HFFc6 (cell line): Measurements from ENCODE around the gene ZBTB5. TPM values are rescaled to one million over a fixed set of nuclear protein-coding genes. Genes with fewer than 3 reads are reported as not detected.
A peak's percentile ranks its signal among the peaks of the same experiment; 100 is the strongest.

ENCODE experiments used
- DNase-seq: peaks from one replicate; pipeline ENCODE4 v3.0.0-alpha.2; 2018
- H3K27ac Mint-ChIP-seq: 2 replicates; pipeline ENCODE4 v1.8.0; 2020; ENCODE audit warnings: mild to moderate bottlenecking, mixed read lengths
- H3K27me3 Mint-ChIP-seq: 2 replicates; pipeline ENCODE4 v1.8.0; 2021; ENCODE audit warnings: mild to moderate bottlenecking, moderate library complexity, mixed read lengths; ENCODE audit not compliant: insufficient read depth
- H3K36me3 Mint-ChIP-seq: 2 replicates; pipeline ENCODE4 v1.8.0; 2021; ENCODE audit warnings: low read depth, mixed read lengths
- H3K4me1 Mint-ChIP-seq: 2 replicates; pipeline ENCODE4 v1.8.0; 2020; ENCODE audit warnings: low read depth, mixed read lengths
- H3K4me3 Mint-ChIP-seq: 2 replicates; pipeline ENCODE4 v1.8.0; 2020; ENCODE audit warnings: mild to moderate bottlenecking, moderate library complexity, mixed read lengths
- H3K9me3 Mint-ChIP-seq: 2 replicates; pipeline ENCODE4 v1.8.0; 2020; ENCODE audit warnings: mild to moderate bottlenecking, mixed read lengths
- CTCF ChIP-seq: fragments of 200-600 bp; sonication (generic); IDR thresholded peaks from 2 replicates; pipeline ENCODE4 v1.5.0; 2021; ENCODE audit warnings: antibody characterized with exemption, mild to moderate bottlenecking
- total RNA-seq, 6 experiments: library from RNA; stranded (reverse); fragmentation: NEBNext Ultra II Directional; extraction: Animal tissue kit (Norgen Biotek cat#: 25700); gene quantifications; 2 replicates in 1 of 6; 3 replicates in 5 of 6; pipeline ENCODE4 v1.2.3, GENCODE V29; 2021

ZBTB5 gene
- total RNA-seq, 6 experiments from 2014 or later: 4.6 to 5.9 (median 5.3) TPM

GRCh38 chr9:37421914-37422288, 43.3 kb downstream of the ZBTB5 start:
- peaks cover 7% of the 10 kb centered on the region; the same call in 1 of the 2 replicates for H3K36me3 Mint-ChIP-seq
- no peak for DNase-seq
- H3K27me3 Mint-ChIP-seq: no peaks in the 10 kb centered on the region
- no peak for TF ChIP-seq CTCF
- H3K27ac Mint-ChIP-seq: peak overlapping the region; percentile 91
- peak overlapping the region; percentile 92 for H3K4me3 Mint-ChIP-seq
- H3K4me1 Mint-ChIP-seq: peaks cover 16% of the 10 kb centered on the region
- no peaks in the 10 kb centered on the region for H3K9me3 Mint-ChIP-seq

- H3K36me3 Mint-ChIP-seq: no peaks in the 10 kb centered on the region
- TF ChIP-seq CTCF: no peak
- H3K4me3 Mint-ChIP-seq: no peak overlapping the region
- no peaks in the 10 kb centered on the region for H3K9me3 Mint-ChIP-seq
- no peak overlapping the region for H3K27ac Mint-ChIP-seq
- no peak for DNase-seq
- peaks cover 18% of the 10 kb centered on the region for H3K4me1 Mint-ChIP-seq
- no peaks in the 10 kb centered on the region for H3K27me3 Mint-ChIP-seq
These were observed 44.7 kb downstream of the ZBTB5 start for GRCh38 chr9:37420271-37421215.

- Mint-ChIP-seq H3K36me3 (no peaks in the 10 kb centered on the region), H3K4me3 (no peak overlapping the region), H3K9me3 (no peaks in the 10 kb centered on the region), H3K27me3 (no peaks in the 10 kb centered on the region), H3K27ac (no peak overlapping the region), H3K4me1 (peaks cover 28% of the 10 kb centered on the region)
- no peak for TF ChIP-seq CTCF
- no peak for DNase-seq
These were observed 46.0 kb downstream of the ZBTB5 start for GRCh38 chr9:37419204-37419603.

- no peak for DNase-seq
- no peak for TF ChIP-seq CTCF
- Mint-ChIP-seq H3K4me1 (peaks cover 29% of the 10 kb centered on the region), H3K27me3 (no peaks in the 10 kb centered on the region), H3K9me3 (no peaks in the 10 kb centered on the region), H3K4me3 (no peak overlapping the region), H3K27ac (no peak overlapping the region), H3K36me3 (no peaks in the 10 kb centered on the region)
These were observed 47.2 kb downstream of the ZBTB5 start for GRCh38 chr9:37417857-37418618.

GRCh38 chr9:37417252-37417803, 47.9 kb downstream of the ZBTB5 start:
- H3K4me1 Mint-ChIP-seq: peaks cover 35% of the 10 kb centered on the region
- no peaks in the 10 kb centered on the region for H3K27me3 Mint-ChIP-seq
- no peaks in the 10 kb centered on the region for H3K36me3 Mint-ChIP-seq
- no peak for TF ChIP-seq CTCF
- no peak overlapping the region for H3K4me3 Mint-ChIP-seq
- no peak overlapping the region for H3K27ac Mint-ChIP-seq
- H3K9me3 Mint-ChIP-seq: no peaks in the 10 kb centered on the region
- DNase-seq: no peak
